ENCODE results near the gene GOLGA6C. TPM values are rescaled to one million over a fixed set of nuclear protein-coding genes. Genes with fewer than 3 reads are reported as not detected.
"Not testable (repeated sequence)": the region's sequence is repeated elsewhere in the genome, so short reads cannot be mapped to it uniquely, and the experiment has no call there.

Gene GOLGA6C
- total RNA-seq = not detected

- H3K36me3 ChIP-seq (replicated peaks in 1 of 2; ENCODE audit: insufficient read depth in 1 of 2, low read depth in 2 of 2); intact Hi-C loops (cut with DNase I); ATAC-seq; DNase-seq; H3K4me3 ChIP-seq; H3K27me3 ChIP-seq; H3K4me1 ChIP-seq; H3K27ac ChIP-seq; H3K9me3 ChIP-seq: not testable (repeated sequence)
- WGBS, 2 donors = no CpG with 5 or more reads among the region's 2 CpGs
Measured at GRCh38 chr15:75258034-75258433, at the start of gene GOLGA6C. GOLGA6C (plus strand) TSS chr15:75258334; CDS start chr15:75258599, 265 bp downstream.

GRCh38 chr15:75208501-75209288, 49.4 kb upstream of the GOLGA6C start:
- ATAC-seq (no peak), DNase-seq (peak; percentile 23 to 41 (median 36))
- H3K27ac ChIP-seq = no peak overlapping the region
- H3K4me3 ChIP-seq = no peak overlapping the region
- intact Hi-C loops (cut with DNase I) = loop anchor here (5.0 kb wide), 1 partner anchor 176 kb away; no protein-coding TSS in a partner anchor
- 77 to 78% methylated on average over 29 to 32 of the region's 32 CpGs for WGBS, 2 donors
- H3K4me1 ChIP-seq = peaks cover 33% of the 10 kb centered on the region
- no peaks in the 10 kb centered on the region for H3K9me3 ChIP-seq
- no peak for TF ChIP-seq POLR2A (IDR thresholded peaks at IDR 0.05)
- TF ChIP-seq CTCF (IDR thresholded peaks at IDR 0.05) = no peak
- no peaks in the 10 kb centered on the region for H3K27me3 ChIP-seq
- H3K36me3 ChIP-seq (replicated peaks in 1 of 2; ENCODE audit: insufficient read depth in 1 of 2, low read depth in 2 of 2) = peaks cover 12 to 24% of the 10 kb centered on the region in 2 donors

- WGBS, 2 donors = 70 to 87% methylated on average over 8 of the region's 8 CpGs
- intact Hi-C loops (cut with DNase I) = loop anchor here (5.0 kb wide), 1 partner anchor 177 kb away; no protein-coding TSS in a partner anchor
- Histone ChIP-seq H3K27ac (no peak overlapping the region), H3K36me3 (replicated peaks in 1 of 2; ENCODE audit: insufficient read depth in 1 of 2, low read depth in 2 of 2) (peaks cover 12 to 24% of the 10 kb centered on the region in 2 donors), H3K9me3 (no peaks in the 10 kb centered on the region), H3K4me3 (no peak overlapping the region), H3K27me3 (no peaks in the 10 kb centered on the region), H3K4me1 (peaks cover 27% of the 10 kb centered on the region)
- DNase-seq = no peak
- TF ChIP-seq POLR2A (IDR thresholded peaks at IDR 0.05) (no peak), CTCF (IDR thresholded peaks at IDR 0.05) (no peak)
- ATAC-seq = no peak
Measured at GRCh38 chr15:75209289-75209676, 48.9 kb upstream of the GOLGA6C start.

- no peak overlapping the region for H3K4me3 ChIP-seq
- no peaks in the 10 kb centered on the region for H3K9me3 ChIP-seq
- intact Hi-C loops (cut with DNase I) = no loop called here
- H3K27me3 ChIP-seq = no peaks in the 10 kb centered on the region
- peaks cover 16% of the 10 kb centered on the region for H3K4me1 ChIP-seq
- peaks cover 12 to 24% of the 10 kb centered on the region in 2 donors for H3K36me3 ChIP-seq (replicated peaks in 1 of 2; ENCODE audit: insufficient read depth in 1 of 2, low read depth in 2 of 2)
- H3K27ac ChIP-seq = no peak overlapping the region
- TF ChIP-seq CTCF (IDR thresholded peaks at IDR 0.05) (no peak), POLR2A (IDR thresholded peaks at IDR 0.05) (no peak)
- no peak for ATAC-seq
- DNase-seq = no peak
- WGBS, 2 donors = 66% methylated on average over 7 of the region's 7 CpGs; no CpG with 5 or more reads in 1 of the 2 donors
Measured at GRCh38 chr15:75210811-75211230, 47.3 kb upstream of the GOLGA6C start.

GRCh38 chr15:75211436-75212199, 46.5 kb upstream of the GOLGA6C start:
- Histone ChIP-seq H3K27ac (no peak overlapping the region), H3K4me3 (no peak overlapping the region), H3K36me3 (replicated peaks in 1 of 2; ENCODE audit: insufficient read depth in 1 of 2, low read depth in 2 of 2) (peaks cover 12 to 21% of the 10 kb centered on the region in 2 donors), H3K4me1 (peaks cover 16% of the 10 kb centered on the region), H3K9me3 (no peaks in the 10 kb centered on the region), H3K27me3 (no peaks in the 10 kb centered on the region)
- intact Hi-C loops (cut with DNase I) = no loop called here
- DNase-seq (no peak), ATAC-seq (no peak)
- WGBS, 2 donors = 81 to 92% methylated on average over 5 to 9 of the region's 9 CpGs
- TF ChIP-seq CTCF (IDR thresholded peaks at IDR 0.05) = no peak
- no peak for TF ChIP-seq POLR2A (IDR thresholded peaks at IDR 0.05)
